GM19324 (cell line): Measurements from ENCODE around the gene SGSM1.
"Not testable (repeated sequence)": the region's sequence is repeated elsewhere in the genome, so short reads cannot be mapped to it uniquely, and the experiment has no call there.

Experiments used
- ATAC-seq: cut with Tn5 transposase; IDR thresholded peaks from one replicate; pipeline ENCODE4 v1.9.1; 2021; ENCODE audit warnings: mild to moderate bottlenecking, moderate library complexity; ENCODE audit not compliant: unreplicated experiment, low FRiP score

The SGSM1 gene

DNA sequence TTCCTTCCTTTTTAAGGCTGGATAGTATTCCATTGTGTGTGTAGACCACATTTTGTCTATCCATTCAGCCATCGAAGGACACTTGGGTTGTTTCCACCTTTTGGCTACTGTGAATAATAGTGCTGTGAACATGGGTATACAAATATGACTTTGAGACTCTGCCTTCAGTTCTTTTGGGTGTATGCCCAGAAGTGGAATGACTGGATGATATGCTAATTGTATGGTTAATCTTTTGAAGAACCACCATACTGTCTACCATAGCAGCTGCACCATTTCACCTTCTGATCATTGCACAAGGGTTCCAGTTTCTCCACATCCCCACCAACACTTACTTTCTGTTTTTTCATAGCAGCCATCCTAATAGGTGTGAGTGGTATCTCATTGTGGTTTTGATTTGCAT lies 30.3 kb downstream of the SGSM1 start:
- ATAC-seq = no peak

DNA sequence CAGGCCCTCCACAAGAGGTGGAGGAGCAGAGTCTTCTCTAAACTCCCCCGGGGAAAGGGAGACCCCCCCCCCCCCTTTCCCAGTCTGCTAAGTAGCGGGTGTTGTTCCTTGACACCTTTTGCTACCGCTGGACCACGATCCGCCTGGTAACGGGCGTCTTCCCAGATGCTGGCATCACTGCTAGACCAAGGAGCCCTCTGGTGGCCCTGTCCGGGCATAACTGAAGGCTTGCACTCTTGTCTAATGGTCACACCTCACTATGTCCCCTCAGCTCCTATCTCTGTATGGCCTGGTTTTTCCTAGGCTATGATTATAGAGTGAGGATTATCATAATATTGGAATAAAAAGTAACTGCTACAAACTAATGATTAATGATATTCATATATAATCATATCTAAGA lies 31.5 kb downstream of the SGSM1 start:
- ATAC-seq = not testable (repeated sequence)

GRCh38 chr22:24841261-24841660 lies 35.2 kb downstream of the SGSM1 start:
- ATAC-seq = no peak

GRCh38 chr22:24843048-24843447 lies 37.0 kb downstream of the SGSM1 start:
- no peak for ATAC-seq

- ATAC-seq = no peak
Measured at GRCh38 chr22:24845041-24845898, 39.3 kb downstream of the SGSM1 start.

- no peak for ATAC-seq
Measured at GRCh38 chr22:24847490-24847889, 41.5 kb downstream of the SGSM1 start.

GRCh38 chr22:24848559-24849168 lies 42.7 kb downstream of the SGSM1 start:
- no peak for ATAC-seq

- ATAC-seq = no peak
Measured at GRCh38 chr22:24855794-24856193, 49.8 kb downstream of the SGSM1 start.

GRCh38 chr22:24857576-24857975 lies 51.6 kb downstream of the SGSM1 start:
- ATAC-seq = no peak

- ATAC-seq = no peak
Measured at GRCh38 chr22:24859587-24859986, 53.6 kb downstream of the SGSM1 start.

DNA sequence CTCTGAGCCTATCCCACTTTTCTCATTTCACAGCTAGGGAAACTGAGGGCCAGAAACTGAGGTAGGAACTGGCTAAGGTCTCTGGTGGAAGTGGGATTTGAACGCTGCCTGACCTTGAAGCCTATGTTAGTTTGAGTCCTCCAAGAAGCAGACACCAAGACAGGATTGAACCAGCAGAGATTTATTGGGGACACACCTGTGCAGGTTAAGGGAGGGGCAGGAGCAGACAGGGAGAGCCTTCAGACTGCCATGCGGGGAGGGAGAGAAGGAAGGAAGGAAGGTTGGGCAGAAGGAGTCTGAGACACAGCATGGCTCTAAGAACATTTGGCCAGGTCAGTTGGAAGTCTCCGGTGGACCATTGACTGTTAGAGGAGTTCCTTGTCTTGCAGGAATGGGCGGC lies 59.5 kb downstream of the SGSM1 start:
- ATAC-seq = no peak

GRCh38 chr22:24867323-24868022 lies 61.5 kb downstream of the SGSM1 start:
- no peak for ATAC-seq

- ATAC-seq = no peak
Measured at GRCh38 chr22:24868979-24869378, 63.0 kb downstream of the SGSM1 start.

- ATAC-seq = no peak
Measured at GRCh38 chr22:24871611-24872205, 65.7 kb downstream of the SGSM1 start.

DNA sequence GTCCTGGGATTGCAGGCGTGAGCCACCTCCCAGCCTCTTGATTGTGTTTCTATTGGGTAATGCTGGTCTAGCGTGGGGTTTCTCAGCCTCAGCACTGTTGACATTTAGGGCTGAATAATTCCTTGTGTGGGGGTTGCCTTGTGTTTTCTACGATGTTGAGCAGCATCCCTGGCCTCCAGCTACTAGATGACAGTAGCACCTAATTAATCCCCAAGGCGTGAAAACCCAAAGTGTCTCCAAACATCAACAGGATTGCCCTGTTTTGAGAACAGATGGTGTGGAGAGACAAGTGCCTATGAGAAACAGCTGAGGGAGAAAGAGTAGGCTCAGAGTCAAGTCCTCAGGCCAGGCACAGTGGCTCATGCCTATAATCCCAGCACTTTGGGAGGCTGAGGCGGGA lies 67.2 kb downstream of the SGSM1 start:
- ATAC-seq = no peak

DNA sequence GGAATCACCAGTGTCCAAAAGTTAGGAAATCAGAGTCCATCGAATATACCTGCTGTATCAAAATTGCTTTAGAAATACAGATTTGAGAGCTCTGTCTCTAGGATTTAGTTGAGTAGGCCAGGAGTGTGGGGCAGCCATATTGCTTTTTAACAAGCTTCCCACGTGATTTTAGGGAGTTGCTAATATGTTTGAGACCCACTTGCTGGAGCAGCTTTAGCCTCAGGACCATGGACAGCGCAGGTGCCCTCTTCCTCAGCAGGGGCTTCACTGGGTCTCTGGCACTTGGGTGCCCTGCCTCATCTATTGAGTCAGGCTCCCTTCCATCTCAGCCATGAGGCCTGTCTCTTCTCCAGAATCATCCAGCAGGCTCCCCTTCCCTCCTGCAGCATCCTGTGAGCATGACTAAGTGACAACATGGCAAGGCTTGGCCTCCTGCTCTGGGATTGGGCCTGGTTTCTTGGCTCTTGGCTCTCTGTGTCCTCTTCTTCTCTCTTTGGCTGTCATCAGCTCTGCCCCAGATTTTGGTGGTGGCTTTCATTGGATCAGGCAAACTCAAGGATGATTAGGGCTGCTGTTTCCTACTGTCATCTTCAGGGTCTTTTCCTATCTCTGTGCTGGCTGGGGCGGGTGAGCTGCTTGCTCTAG lies 70.0 kb downstream of the SGSM1 start:
- ATAC-seq = no peak

DNA sequence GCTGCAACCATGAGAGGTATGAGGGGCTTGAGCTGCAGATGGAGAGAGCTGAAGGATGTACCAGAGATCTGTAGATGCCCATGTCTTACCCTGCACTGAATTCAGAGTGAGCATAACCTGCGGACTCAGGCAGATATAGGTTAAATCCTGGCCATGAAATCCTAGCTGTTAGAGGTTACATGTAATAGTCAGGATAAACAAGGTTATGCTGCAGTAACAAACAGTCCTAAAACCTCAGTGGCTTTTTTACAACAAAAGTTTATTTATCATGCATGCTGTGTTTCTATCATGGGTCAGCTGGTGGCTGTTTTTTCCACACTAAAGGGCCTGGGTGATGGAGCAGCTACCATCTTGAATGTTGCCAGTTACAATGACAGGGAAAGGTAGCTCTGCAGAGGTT lies 70.7 kb downstream of the SGSM1 start:
- no peak for ATAC-seq

DNA sequence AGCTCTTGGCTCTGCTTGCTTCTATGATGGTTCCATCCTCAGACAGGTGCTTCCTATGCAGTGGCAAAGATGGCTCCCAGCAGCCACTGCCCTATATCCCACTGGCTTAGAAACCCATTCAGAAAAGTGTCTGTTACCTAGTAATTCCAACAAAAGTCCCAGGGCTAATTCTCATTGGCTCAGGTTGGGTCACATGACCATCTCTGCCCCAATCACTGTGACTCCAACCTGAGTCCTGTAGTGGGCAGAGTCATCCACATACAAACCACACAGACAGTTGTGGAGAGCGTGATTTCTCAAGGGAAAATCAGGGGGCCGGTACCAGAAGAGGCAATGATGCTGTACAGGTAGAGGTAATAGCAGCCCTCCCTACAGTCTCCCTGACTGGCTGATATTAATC lies 73.0 kb downstream of the SGSM1 start:
- no peak for ATAC-seq

- no peak for ATAC-seq
Measured at GRCh38 chr22:24883432-24883831, 77.4 kb downstream of the SGSM1 start.

- ATAC-seq = no peak
Measured at GRCh38 chr22:24887260-24887659, 81.2 kb downstream of the SGSM1 start.
